Superior temporal gyrus (tissue), 1 donor: ENCODE measurements around the gene LZTR1.
"Not testable (repeated sequence)": the region's sequence is repeated elsewhere in the genome, so short reads cannot be mapped to it uniquely, and the experiment has no call there.

Source experiments
- DNase-seq: peaks from one replicate; pipeline ENCODE4 v3.0.0-alpha.2; 2016; ENCODE audit errors: extremely low spot score

LZTR1 gene

DNA sequence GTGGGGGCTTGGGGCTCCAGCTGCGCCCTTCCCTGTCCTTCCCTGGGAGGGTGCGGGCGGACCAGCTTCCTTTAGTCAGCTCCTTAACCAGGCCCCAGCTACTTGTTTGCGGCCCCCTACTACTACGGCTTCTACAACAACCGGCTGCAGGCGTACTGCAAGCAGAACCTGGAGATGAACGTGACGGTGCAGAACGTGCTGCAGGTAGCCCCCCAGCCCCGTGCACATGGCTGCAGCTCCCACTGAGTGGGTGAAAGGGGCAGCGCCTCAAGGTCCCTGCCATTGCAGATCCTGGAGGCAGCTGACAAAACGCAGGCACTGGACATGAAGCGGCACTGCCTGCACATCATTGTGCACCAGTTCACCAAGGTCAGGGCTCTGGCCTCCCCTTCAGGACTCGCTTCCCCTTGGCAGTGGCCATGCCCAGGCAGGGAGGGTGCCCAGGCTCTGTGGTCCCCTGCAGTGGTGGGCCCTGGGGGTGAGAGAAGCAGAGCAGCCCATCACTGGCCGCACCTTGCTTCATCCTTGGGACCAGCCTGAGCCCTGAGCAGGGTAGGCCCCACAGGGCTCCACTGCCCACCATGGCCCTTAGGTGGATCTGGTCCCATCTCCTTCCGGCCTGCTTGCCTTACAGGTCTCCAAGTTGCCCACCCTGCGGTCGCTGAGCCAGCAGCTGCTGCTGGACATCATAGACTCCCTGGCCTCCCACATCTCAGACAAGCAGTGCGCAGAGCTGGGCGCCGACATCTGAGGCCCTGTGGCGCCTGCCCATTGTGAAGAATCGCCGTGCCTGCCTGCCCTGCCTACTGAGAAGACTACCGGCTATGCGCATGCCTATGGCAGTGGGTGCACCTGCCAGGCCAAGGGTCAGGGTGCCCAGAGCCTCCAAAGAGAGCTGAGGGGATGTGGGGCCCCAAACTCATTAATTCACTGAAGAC is 14.8 kb downstream of the LZTR1 start:
- DNase-seq: no peak

DNA sequence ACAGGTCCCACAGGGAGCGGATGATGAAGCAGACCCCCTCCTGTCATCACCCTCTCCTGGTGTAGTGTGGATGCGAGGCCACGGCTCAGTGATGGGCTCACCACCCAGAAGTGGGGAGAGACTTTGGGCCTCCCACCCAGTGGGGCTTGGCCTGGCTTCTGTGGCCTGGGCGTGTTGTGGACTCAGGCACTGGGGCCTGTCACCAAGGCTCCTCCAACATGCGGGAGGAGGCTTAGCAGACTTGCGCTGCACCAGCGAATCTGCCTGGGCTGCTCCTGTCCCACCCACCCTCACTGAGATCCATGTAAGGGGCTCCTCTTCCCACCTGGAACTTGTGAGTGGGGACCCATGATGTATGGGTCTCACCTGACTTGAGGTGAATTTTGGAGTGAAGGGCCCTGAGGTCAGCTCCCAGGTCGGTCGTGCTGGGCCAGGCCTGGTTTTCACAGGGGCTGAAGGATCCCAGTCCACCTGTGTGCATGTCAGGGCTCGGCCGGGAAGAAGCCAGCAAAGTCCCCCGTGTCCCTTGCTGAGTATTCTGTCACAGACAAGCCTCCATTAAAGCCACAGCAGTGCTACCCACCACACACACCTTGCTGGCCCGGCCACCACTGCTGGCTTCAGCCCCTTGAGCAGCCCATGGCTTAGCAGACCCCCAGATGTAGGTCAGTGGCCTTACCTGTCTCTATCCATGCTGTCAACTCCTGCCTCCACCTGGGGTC is 15.6 kb downstream of the LZTR1 start:
- DNase-seq: no peak

DNA sequence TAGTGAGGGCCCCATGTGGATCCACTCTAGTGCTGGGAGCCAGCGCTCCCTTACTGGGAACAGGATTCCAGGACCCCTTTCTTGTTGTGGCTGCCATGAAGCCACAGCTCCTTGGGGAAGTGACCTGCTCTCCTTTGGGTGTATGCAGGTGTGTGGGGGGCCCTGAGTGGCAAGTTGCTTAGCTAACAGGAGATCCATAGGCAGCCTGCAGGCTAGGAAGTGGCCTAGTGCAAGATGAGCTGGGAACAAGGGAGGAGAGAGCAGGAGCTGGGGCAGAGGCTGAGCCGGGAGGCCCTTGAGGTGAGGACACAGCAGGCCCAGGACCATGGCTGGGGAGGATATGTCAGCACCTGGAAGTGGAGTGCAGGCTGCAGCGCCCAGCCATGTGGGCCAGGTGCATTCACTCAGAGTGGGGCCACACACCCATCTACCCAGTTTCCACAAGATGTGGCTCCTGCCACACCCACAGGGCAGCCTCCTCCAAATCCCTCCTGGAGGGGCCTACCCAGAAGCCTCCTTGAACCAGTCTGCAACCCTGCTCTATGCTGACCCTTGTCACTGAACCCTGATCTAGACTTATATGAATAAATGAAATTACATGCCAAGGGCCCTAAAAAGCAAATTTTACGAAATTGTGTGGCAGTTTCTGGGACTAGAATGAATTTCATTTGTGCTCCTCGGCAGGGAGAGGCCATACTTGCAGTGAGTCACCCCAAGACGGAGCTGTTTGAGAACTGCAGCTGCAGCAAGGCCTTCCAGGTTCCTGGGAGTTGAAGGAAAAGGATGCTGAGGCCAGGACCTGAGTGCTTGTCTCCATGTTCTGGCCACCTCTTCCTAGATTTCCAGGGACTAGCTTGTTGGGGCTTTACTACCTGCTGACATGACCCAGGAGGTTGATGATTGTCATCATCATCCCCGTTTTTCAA is 16.6 kb downstream of the LZTR1 start:
- DNase-seq: no peak

DNA sequence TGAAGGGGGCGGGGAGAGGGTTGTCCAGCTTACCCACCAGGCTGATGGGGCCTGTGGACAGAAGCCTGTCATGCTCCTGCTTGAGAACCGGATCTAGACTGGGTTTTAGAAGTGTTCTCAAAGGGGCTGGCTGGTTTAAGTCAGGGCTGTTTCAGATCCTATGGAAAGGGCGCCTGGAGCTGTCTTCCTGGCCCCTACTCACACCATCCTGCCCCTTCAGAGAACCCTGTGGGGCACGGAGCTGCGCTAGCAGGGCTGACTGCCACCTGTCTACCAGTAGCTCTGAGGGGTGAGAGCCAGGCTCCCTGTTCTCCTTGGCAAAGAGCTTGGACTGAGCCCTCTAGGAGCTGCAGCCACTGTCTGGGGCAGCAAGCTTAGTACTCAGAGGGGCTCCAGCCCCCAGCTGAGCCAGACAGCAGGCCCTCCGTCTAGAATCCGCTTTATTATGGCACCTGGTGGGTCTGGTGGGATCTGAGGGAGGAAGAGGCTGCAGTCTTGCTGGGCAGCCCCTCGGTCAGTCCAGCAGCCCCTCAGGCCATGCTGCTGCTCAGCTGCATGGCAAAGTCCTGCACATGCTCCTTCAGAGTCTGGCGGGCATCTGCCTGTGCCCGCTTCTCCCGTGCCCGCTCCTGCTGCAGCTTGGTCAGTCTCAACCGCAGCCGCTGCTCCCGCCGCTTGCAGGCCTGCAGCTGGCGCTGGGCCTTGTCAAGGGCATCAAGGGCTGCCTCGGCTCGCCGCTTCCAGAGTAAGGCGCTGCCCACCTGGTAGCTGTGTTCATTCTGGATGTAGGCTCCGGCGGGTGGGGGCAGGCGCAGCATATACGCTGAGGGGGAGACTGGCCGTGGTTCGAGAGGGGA is 17.5 kb downstream of the LZTR1 start:
- no peak for DNase-seq

DNA sequence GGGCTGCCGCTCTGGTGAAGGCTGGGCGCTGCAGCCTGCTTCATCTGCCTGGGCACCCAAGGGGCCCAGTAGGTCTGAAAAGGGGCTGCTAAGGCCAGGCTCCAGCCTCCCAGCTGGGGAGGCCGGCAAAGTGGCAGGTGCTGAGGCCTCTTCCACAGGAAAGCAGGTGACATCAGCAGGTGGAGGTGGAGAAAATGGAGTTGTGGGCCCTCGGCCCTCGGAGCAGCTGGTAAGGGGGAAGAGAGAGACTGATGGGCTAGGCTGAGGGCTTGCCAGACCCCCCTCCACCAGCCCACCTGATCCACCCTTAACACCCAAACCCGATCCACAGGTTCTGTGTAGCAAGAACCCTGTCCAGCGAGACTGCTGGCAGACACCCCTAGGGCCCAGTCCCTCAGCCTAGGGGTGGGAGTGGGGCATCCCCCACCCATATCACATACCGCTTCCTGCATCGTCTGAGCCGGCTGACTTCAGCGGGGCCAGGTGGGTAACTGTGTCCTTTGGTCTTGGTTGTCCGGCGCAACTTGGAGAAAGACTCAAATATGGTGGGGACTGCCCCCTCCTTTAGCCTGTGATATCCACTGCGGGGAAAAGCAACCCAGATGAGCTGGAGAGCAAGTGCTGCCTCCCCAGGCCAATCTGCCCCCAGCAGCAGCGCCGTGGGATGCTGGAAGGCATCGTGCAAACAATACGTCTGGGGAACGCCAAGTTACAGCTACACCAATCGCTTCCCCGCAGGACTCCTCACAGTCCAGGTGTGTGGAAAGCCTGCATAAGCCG is 18.3 kb downstream of the LZTR1 start:
- no peak for DNase-seq

DNA sequence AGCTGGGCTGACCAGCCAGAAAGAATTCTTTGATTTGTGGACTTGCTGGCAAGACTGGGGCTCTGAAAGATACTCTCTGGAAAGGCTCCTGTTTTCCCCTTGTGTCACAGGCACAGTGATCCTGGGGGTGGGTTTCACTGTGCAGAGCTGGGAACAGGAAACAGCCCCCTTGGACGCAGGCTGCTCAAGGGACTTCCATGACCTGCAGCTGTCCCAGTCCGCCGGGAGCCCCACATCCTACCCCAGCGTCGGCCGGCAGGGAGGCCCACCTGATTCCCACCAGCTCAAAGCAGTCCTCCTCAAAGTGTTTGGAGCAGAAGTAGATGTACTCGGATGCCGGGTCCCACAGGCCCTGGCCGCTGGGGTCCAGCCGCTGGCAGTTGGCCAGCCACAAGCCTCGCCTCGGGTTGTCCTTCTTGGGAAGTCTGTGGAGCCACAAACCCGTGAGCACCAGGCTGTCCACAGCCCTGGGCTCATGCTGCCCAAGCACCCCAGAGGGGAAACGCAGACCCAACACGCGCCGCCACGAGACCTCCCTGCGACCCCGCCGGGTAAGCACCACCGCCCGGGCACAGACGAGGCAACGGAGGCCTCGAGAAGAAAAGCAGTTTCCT is 19.0 kb downstream of the LZTR1 start:
- no peak for DNase-seq

DNA sequence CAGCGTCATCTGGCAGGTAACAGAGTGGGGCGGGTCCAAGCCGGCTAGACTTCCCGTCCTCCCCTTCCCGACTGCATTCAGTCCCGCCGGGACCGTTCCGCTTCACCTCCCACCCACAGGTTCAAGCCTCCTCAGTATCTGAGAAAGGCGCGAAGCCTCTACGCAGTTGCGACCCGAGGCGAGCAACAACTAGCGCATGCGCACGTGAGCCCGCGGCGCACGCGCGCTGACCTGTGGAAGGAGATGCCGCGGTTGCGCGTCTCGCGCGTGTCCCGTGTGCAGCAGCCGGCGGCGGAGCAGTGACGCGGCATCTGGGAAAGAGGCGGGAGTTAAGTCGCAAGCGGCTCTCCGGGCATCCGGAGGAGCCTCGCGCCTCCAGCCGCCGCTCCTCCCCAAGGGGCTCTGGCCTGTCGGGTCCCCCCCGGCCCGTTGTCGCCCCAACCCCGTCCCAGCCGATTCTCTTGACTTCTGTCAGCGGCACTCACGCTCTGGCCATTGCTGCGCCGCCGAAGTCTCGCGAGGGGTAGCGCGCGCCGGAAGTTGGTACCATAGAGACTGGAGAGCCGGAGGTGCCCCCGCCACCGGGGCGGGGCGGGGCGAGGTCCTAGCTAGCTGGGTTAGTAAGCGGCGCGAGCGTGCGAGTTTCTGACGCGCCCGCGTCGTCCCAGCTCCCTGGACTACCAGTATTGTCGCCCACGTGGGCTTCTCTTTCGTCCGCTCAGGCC is 19.7 kb downstream of the LZTR1 start, which contains the start of gene THAP7:
Gene THAP7, minus strand, starts transcription at position 518 of the 725 bp plus-strand sequence. Its CDS starts 207 bp downstream, at position 311.
- DNase-seq: peak; percentile 96

DNA sequence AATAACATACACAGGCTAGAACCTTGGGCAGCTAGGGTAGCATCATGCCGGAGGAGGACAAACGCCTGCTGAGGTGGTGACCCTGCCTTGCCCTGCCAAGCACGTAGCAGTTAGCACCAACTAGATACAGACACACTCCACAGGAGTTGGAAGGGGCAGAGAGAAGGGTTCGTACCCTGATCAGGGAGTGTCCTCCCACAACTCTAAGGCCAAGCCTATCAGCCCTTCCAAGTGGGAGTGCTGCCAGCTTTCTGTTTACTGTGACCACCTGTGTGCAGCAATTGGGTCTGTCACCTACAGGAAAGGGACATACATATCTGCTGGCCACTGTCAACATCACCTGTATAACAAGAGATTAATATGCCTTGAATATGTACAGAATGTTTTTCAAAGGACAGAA is 21.7 kb downstream of the LZTR1 start:
- no peak for DNase-seq

DNA sequence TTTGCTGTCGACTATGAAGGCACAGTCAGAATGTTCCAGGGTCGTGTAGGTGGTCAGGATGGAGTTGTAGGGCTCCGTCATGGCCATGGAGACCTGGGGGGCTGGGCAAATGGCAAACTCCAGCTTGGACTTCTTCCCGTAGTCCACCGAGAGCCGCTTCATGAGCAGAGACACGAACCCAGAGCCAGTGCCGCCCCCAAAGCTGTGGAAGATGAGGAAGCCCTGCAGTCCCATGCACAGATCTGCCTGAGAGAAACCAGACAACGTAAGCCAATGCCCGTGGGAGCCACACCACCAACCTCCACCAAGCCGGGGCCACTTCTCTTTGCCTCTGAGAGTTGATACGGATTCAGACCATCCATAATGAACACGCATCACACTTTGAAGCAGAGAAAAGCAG is 27.1 kb downstream of the LZTR1 start:
- DNase-seq: not testable (repeated sequence)

DNA sequence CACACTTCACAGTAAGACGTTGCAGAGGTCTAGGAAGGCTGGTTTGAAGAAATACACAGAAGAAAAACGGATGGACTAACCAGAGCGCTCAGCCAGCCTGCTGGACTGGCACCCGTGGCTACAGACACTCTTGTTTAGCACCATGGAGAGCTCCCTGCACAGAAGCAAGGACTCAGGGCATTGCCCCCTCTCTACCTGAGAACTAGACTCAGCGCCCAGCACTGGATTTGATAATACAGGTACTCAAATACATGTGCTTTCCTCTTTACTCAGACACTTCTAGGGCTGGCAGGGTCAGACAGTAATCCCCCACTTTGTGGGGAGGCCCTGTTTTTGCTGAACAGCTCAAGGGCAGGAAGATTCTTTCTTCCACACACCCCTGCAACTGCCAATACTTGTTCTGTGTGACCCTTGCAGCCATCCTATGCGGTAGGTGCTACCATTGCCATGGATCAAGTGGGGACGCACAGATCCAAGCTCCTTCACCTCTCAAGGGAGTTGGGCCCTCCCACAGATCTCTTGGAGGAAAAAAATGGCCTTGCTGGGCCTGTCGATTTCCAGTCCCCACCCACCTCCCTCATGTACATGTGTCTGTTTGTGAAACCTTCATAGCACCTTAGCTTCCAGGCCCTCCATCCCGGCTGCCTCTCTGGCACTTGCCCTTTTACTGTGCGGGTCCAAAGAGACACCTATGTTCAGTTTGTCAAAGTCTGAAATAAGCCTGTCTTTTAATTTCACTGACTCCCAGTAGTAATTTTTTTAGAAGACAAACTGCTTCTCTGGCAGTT is 27.7 kb downstream of the LZTR1 start:
- DNase-seq: no peak

DNA sequence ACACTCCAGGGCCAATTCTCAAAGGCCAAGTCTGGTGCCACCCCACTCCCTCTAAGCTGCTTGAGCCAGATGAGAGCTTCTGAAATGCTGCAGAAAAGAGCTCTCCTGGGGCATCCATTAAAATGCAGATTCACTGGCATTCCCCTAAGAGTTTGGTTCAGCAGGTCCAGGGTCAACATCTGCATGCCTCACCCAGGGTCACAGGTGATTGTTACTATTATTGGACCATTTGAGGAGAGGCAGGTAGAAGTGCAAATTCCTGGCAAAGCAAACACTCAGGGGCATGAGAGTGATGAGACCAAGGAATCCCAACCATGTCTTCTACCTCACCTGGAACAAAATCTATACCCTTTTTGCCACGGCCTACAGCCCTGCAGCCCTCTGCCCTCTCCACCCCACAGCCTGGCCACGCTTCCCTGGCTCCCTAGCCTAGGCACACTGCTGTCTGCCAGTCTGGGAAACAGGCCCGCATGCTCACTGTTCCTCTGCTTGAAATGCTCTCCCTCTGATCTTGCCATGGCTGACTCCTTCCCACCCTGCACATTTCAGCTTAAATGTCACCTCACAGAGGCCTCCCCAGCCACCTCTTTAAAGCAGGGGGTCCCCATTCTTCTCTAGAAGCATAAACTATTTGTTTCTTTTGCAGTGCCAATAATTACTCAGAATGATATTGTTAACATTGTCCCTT is 28.5 kb downstream of the LZTR1 start:
- DNase-seq: no peak

DNA sequence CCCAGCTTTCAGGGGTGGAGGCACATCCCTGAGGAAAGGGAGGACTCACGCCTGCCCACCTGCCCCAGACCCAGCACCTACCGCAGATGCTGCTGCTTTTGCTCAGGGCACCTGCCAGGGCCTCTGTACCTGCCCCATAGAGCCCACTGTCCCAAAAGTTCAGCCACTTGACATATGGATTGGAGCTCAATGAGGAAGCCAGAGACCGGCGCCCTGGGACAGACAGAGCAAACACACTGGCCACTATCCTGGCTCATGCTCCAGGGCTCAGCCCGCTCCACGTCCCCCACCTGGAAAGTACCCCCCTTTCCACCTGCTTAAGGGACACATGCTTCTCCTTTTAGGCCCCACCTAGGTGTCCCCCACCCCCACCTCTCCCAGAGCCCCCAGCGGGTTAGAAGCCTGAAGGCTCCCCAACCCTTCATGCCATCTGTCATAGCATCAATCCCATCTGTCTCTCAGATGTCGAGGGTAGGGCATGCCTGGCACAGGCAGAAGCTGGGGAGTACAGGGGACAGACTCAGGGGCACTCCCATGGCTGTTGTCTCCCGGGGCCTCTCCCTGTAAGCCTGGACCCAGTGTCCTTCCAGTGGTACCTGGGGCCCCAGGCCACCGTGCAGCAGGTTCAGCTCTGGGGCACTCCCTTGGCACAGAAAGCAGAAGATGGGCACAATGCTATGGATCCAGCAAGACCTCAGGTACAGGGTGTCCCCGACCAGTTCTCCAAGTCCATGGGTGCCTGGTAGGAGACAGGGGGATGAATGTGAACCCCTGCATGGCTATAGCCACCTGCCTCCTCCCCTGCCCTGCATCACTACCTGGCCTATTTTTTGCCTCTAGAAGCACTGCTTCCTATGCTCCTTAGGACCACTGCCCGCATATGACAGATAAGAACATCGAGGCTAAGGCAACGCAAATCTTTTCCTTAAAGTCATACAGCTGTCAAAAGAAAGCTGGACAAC is 30.6 kb downstream of the LZTR1 start:
- no peak for DNase-seq

DNA sequence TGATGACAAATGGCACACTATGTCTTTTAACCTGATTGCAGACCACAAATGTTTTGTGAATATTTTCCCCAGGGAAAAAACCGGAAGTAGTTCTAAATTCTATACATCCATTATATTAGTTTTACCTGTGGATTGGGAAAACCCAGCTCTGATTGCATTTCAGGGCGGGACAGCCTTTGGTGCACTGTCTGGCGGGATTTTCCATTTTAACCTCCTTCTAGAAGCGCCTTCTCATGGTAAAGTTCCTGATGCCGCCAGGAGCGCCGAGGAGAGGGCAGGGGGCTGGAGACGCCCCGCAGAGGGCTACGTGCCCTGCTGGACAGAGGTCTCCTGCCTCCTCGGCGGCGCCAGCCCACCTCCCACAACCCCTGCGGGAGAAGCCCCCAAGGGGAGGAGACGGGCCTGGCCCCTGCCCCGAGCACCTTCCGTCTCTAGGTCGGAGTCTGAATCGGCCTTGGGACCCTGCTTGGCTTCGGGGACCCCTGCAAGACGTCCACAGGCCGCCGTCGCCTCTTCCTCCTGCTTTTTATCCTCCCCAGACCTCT is 31.6 kb downstream of the LZTR1 start:
- DNase-seq: no peak

DNA sequence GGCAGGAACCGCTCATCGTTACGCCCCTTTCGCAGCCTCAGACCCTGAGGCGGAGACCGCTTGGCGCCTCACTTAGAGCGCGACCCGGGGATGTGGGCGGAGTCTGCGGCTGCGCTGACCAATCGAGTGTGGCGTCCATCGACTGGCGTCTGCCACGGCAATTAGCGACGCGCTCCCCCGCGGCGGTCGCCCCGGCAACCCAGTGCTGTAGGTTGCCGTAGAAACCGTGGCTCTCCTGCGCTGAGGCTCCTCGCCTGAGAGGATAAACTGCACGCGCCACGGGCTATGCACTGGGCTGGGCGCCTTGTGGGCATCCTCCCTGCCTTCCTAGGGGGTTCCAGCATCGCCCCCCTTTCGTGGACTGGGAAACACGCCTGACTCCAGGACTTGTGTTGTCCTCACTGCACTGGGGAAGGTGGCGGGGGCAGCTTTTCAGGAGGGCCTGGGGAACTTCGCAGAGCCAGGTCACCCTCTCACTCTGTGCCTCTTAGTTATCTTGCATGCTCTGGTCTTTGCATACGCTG is 32.2 kb downstream of the LZTR1 start:
- peak; percentile 86 for DNase-seq

DNA sequence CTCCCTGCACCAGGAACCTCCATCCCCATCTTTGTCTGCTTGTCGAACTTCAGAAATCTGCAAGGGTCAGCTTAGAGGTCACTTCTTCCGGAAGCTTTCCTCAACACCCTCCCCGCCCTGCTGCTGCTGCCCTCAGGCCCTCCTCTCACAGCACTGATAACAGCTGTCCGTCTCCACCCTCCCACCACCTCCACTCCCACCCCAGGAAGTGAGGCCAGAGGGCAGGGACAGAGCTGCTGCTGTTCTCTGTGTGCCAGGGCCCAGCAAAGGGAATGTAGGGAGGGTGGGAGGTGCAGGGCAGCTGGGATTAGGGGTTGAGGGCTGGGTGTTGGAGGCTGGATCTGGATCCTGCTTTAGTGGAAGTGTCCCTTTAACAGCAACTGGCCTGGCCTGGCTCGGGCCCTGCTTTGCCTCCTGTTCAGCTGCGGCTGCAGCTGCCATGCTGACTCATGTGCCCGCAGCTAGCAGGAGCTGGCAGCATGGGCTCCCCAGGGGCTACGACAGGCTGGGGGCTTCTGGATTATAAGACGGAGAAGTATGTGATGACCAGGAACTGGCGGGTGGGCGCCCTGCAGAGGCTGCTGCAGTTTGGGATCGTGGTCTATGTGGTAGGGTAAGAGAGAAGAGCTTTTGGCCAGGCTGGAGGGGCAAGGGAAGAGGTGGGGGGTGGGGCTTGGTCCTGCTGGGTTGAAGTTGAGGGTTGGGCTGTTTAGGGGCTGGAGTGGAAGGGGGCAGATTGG is 32.8 kb downstream of the LZTR1 start, which contains the start of gene P2RX6:
Gene P2RX6, plus strand, starts transcription at position 440 of the 740 bp plus-strand sequence. Its CDS starts 10 bp downstream, at position 450.
- DNase-seq: no peak
